IMR-90 (cell line): ENCODE measurements around the gene NRCAM. TPM values are rescaled to one million over a fixed set of nuclear protein-coding genes. Genes with fewer than 3 reads are reported as not detected.

Experiments
- ATAC-seq: fragments of 200-7000 bp; cut with Tn5 transposase; 2 replicates; pipeline ENCODE4 v1.9.1; 2020; ENCODE audit warnings: low read depth, mild to moderate bottlenecking, moderate library complexity
- BruUV-seq: library from RNA; stranded (reverse); fragments of 400-500 nt; replicated peaks from 2 replicates; lab custom pipeline; 2021; lab: Mats Ljungman, UMichigan
- CTCF ChIA-PET: fragments of 300-600 bp; formaldehyde crosslinking; extraction: SDS; loops from one replicate; lab custom pipeline; 2021; ENCODE audit warnings: antibody characterized with exemption; lab: Yijun Ruan, JAX
- POLR2A ChIA-PET: fragments of 300-600 bp; sonication (Branson Sonifier 250); formaldehyde crosslinking; loops from one replicate; lab custom pipeline; 2022; ENCODE audit warnings: antibody characterized with exemption; ENCODE audit not compliant: unreplicated experiment; lab: Charles Lee
- DNase-seq: peaks from one replicate; pipeline ENCODE4 v3.0.0; 2013
- H2AFZ ChIP-seq: replicated peaks from 2 replicates; pipeline ENCODE3; 2013; ENCODE audit warnings: low read length, mild to moderate bottlenecking; ENCODE audit not compliant: poor library complexity
- H2AK5ac ChIP-seq: 2 replicates; pipeline ENCODE4 v1.6.1; 2013; ENCODE audit warnings: low read depth, low read length, inconsistent platforms
- H2AK9ac ChIP-seq: replicated peaks from 2 replicates; pipeline ENCODE3; 2013; ENCODE audit warnings: mild to moderate bottlenecking, low read depth, low read length, moderate library complexity; ENCODE audit not compliant: poor library complexity
- H2BK120ac ChIP-seq: 2 replicates; pipeline ENCODE4 v1.6.1; 2013; ENCODE audit warnings: low read depth, low read length, inconsistent platforms
- H2BK15ac ChIP-seq: 3 replicates; pipeline ENCODE4 v1.6.1; 2013; ENCODE audit warnings: low read depth, low read length, inconsistent platforms
- H2BK20ac ChIP-seq: 2 replicates; pipeline ENCODE4 v1.6.1; 2013; ENCODE audit warnings: low read depth, mild to moderate bottlenecking, inconsistent platforms, low read length, moderate library complexity
- H2BK5ac ChIP-seq: 2 replicates; pipeline ENCODE4 v1.6.1; 2013; ENCODE audit warnings: mild to moderate bottlenecking, low read depth, low read length, inconsistent platforms; ENCODE audit not compliant: poor library complexity, severe bottlenecking
- H3K14ac ChIP-seq: replicated peaks from 2 replicates; pipeline ENCODE4 v1.6.1; 2013; ENCODE audit warnings: low read depth, low read length, inconsistent platforms
- H3K18ac ChIP-seq: 2 replicates; pipeline ENCODE4 v1.6.1; 2013; ENCODE audit warnings: low read depth, low read length, control low read depth
- H3K23ac ChIP-seq: 2 replicates; pipeline ENCODE4 v1.6.1; 2013; ENCODE audit warnings: low read depth, low read length, inconsistent platforms
- H3K27ac ChIP-seq: 2 replicates; pipeline ENCODE4 v1.5.1; 2013; ENCODE audit warnings: mild to moderate bottlenecking, control low read depth, low read length; ENCODE audit not compliant: insufficient read depth
- H3K27me3 ChIP-seq: 2 replicates; pipeline ENCODE4 v1.6.1; 2013; ENCODE audit warnings: low read length; ENCODE audit not compliant: control insufficient read depth, insufficient read depth
- H3K36me3 ChIP-seq: 2 replicates; pipeline ENCODE4 v1.6.1; 2013; ENCODE audit warnings: low read length, mixed read lengths; ENCODE audit not compliant: control insufficient read depth, insufficient read depth
- H3K4ac ChIP-seq: 2 replicates; pipeline ENCODE4 v1.6.1; 2013; ENCODE audit warnings: low read depth, low read length, inconsistent platforms
- H3K4me1 ChIP-seq: 2 replicates; pipeline ENCODE4 v1.6.1; 2013; ENCODE audit warnings: low read length, mixed read lengths; ENCODE audit not compliant: control insufficient read depth, insufficient read depth
- H3K4me2 ChIP-seq: 2 replicates; pipeline ENCODE4 v1.6.1; 2013; ENCODE audit warnings: low read depth, mild to moderate bottlenecking, control low read depth, low read length, moderate library complexity
- H3K4me3 ChIP-seq: 2 replicates; pipeline ENCODE4 v1.5.1; 2013; ENCODE audit warnings: low read depth, mild to moderate bottlenecking, control low read depth, low read length, moderate library complexity; ENCODE audit not compliant: insufficient read depth
- H3K56ac ChIP-seq: 2 replicates; pipeline ENCODE4 v1.6.1; 2013; ENCODE audit warnings: low read length, inconsistent platforms; ENCODE audit not compliant: insufficient read depth; ENCODE audit errors: extremely low read depth
- H3K79me1 ChIP-seq, 2 experiments: 2 replicates each; pipeline ENCODE4 v1.6.1; 2013; ENCODE audit warnings: low read length in 2 of 2, inconsistent platforms in 1 of 2, low read depth in 1 of 2
- H3K9ac ChIP-seq: 2 replicates; pipeline ENCODE4 v1.6.1; 2013; ENCODE audit warnings: low read depth, low read length, control low read depth
- H3K9me1 ChIP-seq: 2 replicates; pipeline ENCODE4 v1.6.1; 2013; ENCODE audit warnings: low read length, inconsistent platforms; ENCODE audit not compliant: insufficient read depth
- H3K9me3 ChIP-seq: 2 replicates; pipeline ENCODE4 v1.6.1; 2013; ENCODE audit warnings: low read length; ENCODE audit not compliant: control insufficient read depth, insufficient read depth
- H4K20me1 ChIP-seq: 2 replicates; pipeline ENCODE4 v1.6.1; 2013; ENCODE audit warnings: low read length, inconsistent platforms; ENCODE audit not compliant: insufficient read depth
- H4K5ac ChIP-seq: 2 replicates; pipeline ENCODE4 v1.6.1; 2013; ENCODE audit warnings: mild to moderate bottlenecking, low read depth, low read length, control low read depth
- H4K8ac ChIP-seq, 2 experiments: 2 replicates each; pipeline ENCODE4 v1.6.1; 2013; ENCODE audit warnings: low read depth in 2 of 2, low read length in 2 of 2, control low read depth in 1 of 2, inconsistent platforms in 1 of 2
- H4K91ac ChIP-seq: 2 replicates; pipeline ENCODE4 v1.6.1; 2013; ENCODE audit warnings: low read depth, low read length, inconsistent platforms; ENCODE audit not compliant: insufficient read depth
- BHLHE40 ChIP-seq: fragments of 150-350 bp; IDR thresholded peaks from 2 replicates; pipeline ENCODE4 v1.6.1; 2016; ENCODE audit warnings: mild to moderate bottlenecking, low read depth, low read length
- MAZ ChIP-seq: IDR thresholded peaks from 2 replicates; pipeline ENCODE4 v1.6.1; 2012; ENCODE audit warnings: low read depth, mild to moderate bottlenecking, low read length, improper control_type of control experiment, moderate library complexity, borderline replicate concordance
- SMC3 ChIP-seq: fragments of 150-350 bp; IDR thresholded peaks from 2 replicates; pipeline ENCODE4 v1.6.1; 2016; ENCODE audit warnings: low read depth, mild to moderate bottlenecking, antibody characterized with exemption, low read length, moderate library complexity
- WGBS, 2 experiments: methylation state at CpG; one replicate each; pipeline versions ENCODE4 v1.1.5 to v1.1.7; 2013; ENCODE audit warnings: missing lambda C conversion rate in 2 of 2; ENCODE audit not compliant: insufficient read length in 1 of 2; ENCODE audit errors: extremely low coverage in 2 of 2; 5-methylcytosine and 5-hydroxymethylcytosine counted together
- dilution Hi-C: fragments of 300-500 bp; cut with HindIII; formaldehyde crosslinking; loops from one replicate; pipeline ENCODE4 v1.14.3; 2018; ENCODE audit warnings: low sequenced_read_pairs; ENCODE audit not compliant: unreplicated experiment
- in situ Hi-C: fragments of 300-500 bp; cut with MboI; formaldehyde crosslinking; loops from 3 replicates; pipeline ENCODE4 v1.14.3; 2019; ENCODE audit warnings: low sequenced_read_pairs, inconsistent platforms, mixed read lengths
- intact Hi-C: fragments of 100-400 bp; cut with micrococcal nuclease; formaldehyde crosslinking; loops from 2 replicates; pipeline ENCODE4 v1.10.0; 2022
- polyA plus RNA-seq, 3 experiments: library from polyadenylated mRNA; depleted of rRNA; stranded (reverse); fragments of >200 nt; gene quantifications; 2 replicates each; pipeline ENCODE4 v1.2.3, GENCODE V29; 2012; ENCODE audit warnings: low replicate concordance in 1 of 3
- total RNA-seq: library from RNA; depleted of rRNA; stranded (reverse); fragments of >200 nt; gene quantifications from 2 replicates; pipeline ENCODE4 v1.2.3, GENCODE V29; 2012
- TF ChIP-seq, protein P1 (sequence below): fragments of 150-350 bp; IDR thresholded peaks from 2 replicates; pipeline ENCODE4 v1.6.1; 2017; ENCODE audit warnings: mild to moderate bottlenecking, antibody characterized with exemption, low read length, low read depth
- TF ChIP-seq, protein P2 (sequence below): conservative IDR thresholded peaks from 2 replicates; pipeline ENCODE4 v1.5.1; 2012; ENCODE audit warnings: mild to moderate bottlenecking, low read depth, low read length, improper control_type of control experiment

Gene NRCAM
- total and polyA plus RNA-seq, 2 of the 4 experiments (the other 2 are of a cell fraction), result 0.46 to 1.1 TPM

DNA sequence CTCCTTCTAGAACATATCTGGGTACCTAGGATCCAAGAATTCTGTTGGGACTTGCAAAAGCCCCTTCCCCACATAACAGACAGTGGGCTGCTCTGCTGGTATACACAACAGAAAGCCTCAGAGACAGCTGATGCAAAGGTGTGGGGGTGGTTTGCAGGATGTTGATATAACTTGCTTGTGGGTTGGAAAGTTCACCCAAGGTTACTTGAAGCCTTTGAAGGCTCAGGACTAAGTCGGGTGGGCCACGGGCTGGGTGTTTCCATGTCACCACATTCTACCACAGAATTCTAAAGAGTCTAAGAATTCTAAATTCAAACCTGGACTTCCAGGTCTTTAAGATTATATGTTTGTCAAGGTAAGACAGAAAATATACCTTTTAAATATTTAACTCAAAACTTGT is 7.4 kb upstream of the NRCAM start:
- Histone ChIP-seq H3K4me2 (no peak overlapping the region), H3K4me3 (no peak overlapping the region), H2AK5ac (no peak overlapping the region), H3K36me3 (no peaks in the 10 kb centered on the region), H3K18ac (no peak overlapping the region), H3K9me3 (no peaks in the 10 kb centered on the region), H2BK20ac (no peak overlapping the region), H3K9me1 (no peaks in the 10 kb centered on the region), H3K9ac (no peak overlapping the region), H3K4me1 (no peaks in the 10 kb centered on the region), H4K8ac (no peak overlapping the region), H3K27ac (no peak overlapping the region), H3K27me3 (peaks cover 5% of the 10 kb centered on the region; the same call in 1 of the 2 replicates), H3K79me1 (no peaks in the 10 kb centered on the region), H3K14ac (no peak overlapping the region), H4K20me1 (no peaks in the 10 kb centered on the region), H2BK15ac (no peak overlapping the region), H2AFZ (no peak overlapping the region), H2BK5ac (no peak overlapping the region), H2BK120ac (no peak overlapping the region), H3K23ac (no peak overlapping the region), H4K91ac (no peak overlapping the region), H4K5ac (no peak overlapping the region), H3K56ac (no peak overlapping the region), H3K4ac (no peak overlapping the region), H2AK9ac (no peak overlapping the region)
- WGBS, 2 experiments, result no CpG with 5 or more reads among the region's 2 CpGs
- TF ChIP-seq, protein P1, sequence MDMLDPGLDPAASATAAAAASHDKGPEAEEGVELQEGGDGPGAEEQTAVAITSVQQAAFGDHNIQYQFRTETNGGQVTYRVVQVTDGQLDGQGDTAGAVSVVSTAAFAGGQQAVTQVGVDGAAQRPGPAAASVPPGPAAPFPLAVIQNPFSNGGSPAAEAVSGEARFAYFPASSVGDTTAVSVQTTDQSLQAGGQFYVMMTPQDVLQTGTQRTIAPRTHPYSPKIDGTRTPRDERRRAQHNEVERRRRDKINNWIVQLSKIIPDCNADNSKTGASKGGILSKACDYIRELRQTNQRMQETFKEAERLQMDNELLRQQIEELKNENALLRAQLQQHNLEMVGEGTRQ, result no peak
- TF ChIP-seq, protein P2, sequence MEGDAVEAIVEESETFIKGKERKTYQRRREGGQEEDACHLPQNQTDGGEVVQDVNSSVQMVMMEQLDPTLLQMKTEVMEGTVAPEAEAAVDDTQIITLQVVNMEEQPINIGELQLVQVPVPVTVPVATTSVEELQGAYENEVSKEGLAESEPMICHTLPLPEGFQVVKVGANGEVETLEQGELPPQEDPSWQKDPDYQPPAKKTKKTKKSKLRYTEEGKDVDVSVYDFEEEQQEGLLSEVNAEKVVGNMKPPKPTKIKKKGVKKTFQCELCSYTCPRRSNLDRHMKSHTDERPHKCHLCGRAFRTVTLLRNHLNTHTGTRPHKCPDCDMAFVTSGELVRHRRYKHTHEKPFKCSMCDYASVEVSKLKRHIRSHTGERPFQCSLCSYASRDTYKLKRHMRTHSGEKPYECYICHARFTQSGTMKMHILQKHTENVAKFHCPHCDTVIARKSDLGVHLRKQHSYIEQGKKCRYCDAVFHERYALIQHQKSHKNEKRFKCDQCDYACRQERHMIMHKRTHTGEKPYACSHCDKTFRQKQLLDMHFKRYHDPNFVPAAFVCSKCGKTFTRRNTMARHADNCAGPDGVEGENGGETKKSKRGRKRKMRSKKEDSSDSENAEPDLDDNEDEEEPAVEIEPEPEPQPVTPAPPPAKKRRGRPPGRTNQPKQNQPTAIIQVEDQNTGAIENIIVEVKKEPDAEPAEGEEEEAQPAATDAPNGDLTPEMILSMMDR, result no peak
- TF ChIP-seq BHLHE40, result no peak
- TF ChIP-seq SMC3, result no peak
- no peak for TF ChIP-seq MAZ
- DNase-seq (no peak), ATAC-seq (no peak)
- dilution Hi-C loops, result no loop called here
- BruUV-seq, result no TSS peak
- intact Hi-C loops, result no loop called here
- POLR2A ChIA-PET, result no interaction called here
- CTCF ChIA-PET, result no interaction called here
- in situ Hi-C loops, result no loop called here
